T-cell (primary cell): ENCODE results near the gene CEP170. TPM values are rescaled to one million over a fixed set of nuclear protein-coding genes. Genes with fewer than 3 reads are reported as not detected.
"Not testable (repeated sequence)": the region's sequence is repeated elsewhere in the genome, so short reads cannot be mapped to it uniquely, and the experiment has no call there.

Source experiments
- ATAC-seq, 4 experiments: fragments of 200-7000 bp in 3 of 4; fragments of 150-1000 bp in 1 of 4; cut with Tn5 transposase; replicated peaks in 1 of 4; 1 replicate in 3 of 4; 2 replicates in 1 of 4; pipeline ENCODE4 v1.10.0; 2021; ENCODE audit warnings: moderate library complexity in 3 of 4, mild to moderate bottlenecking in 2 of 4, moderate number of reproducible peaks in 1 of 4
- CTCF ChIA-PET, 2 donors: fragments of 300-600 bp; sonication (Branson Sonifier 250); formaldehyde crosslinking; loops; one replicate each; lab custom pipeline; 2022; ENCODE audit warnings: antibody characterized with exemption in 2 of 2; lab: Charles Lee
- POLR2A ChIA-PET, 2 donors: fragments of 300-600 bp; sonication (Branson Sonifier 250); formaldehyde crosslinking; loops; one replicate each; lab custom pipeline; 2022; ENCODE audit warnings: antibody characterized with exemption in 2 of 2; lab: Charles Lee
- DNase-seq, 35 experiments: peaks; one replicate each; pipeline versions ENCODE4 v3.0.0 to v3.0.0-alpha.2; 2013 to 2023
- H3K27ac ChIP-seq: one replicate; pipeline ENCODE4 v1.5.1; 2013; ENCODE audit warnings: low read length
- H3K27me3 ChIP-seq, 2 experiments: replicated peaks in 1 of 2; 1 replicate in 1 of 2; 2 replicates in 1 of 2; pipeline versions ENCODE4 v1.6.1 to v1.7.0; 2013; ENCODE audit warnings: low read length in 1 of 2, mixed read lengths in 1 of 2; ENCODE audit not compliant: control insufficient read depth in 2 of 2, insufficient read depth in 2 of 2; ENCODE audit errors: extremely low read depth in 1 of 2
- H3K36me3 ChIP-seq, 2 donors: 1 replicate in 1 of 2; 2 replicates in 1 of 2; pipeline versions ENCODE4 v1.6.1 to v1.7.0; 2013; ENCODE audit warnings: low read length in 1 of 2; ENCODE audit not compliant: control insufficient read depth in 2 of 2, insufficient read depth in 1 of 2; ENCODE audit errors: extremely low read depth in 1 of 2
- H3K4me1 ChIP-seq, 2 experiments: 1 replicate in 1 of 2; 2 replicates in 1 of 2; pipeline versions ENCODE4 v1.6.1 to v1.7.0; 2013; ENCODE audit warnings: low read length in 2 of 2, mixed read lengths in 1 of 2; ENCODE audit not compliant: insufficient read depth in 2 of 2, control insufficient read depth in 1 of 2; ENCODE audit errors: extremely low read depth in 1 of 2
- H3K4me3 ChIP-seq, 2 donors: 1 replicate in 1 of 2; 2 replicates in 1 of 2; pipeline versions ENCODE4 v1.5.1 to v1.7.0; 2013; ENCODE audit warnings: mild to moderate bottlenecking in 2 of 2, low read length in 1 of 2, moderate library complexity in 1 of 2; ENCODE audit not compliant: control insufficient read depth in 1 of 2; ENCODE audit errors: extremely low read depth in 1 of 2
- H3K9me3 ChIP-seq: 2 replicates; pipeline ENCODE4 v1.7.0; 2013
- H3K27ac Mint-ChIP-seq, 2 donors: one replicate each; pipeline ENCODE4 v1.8.0; 2020 to 2021; ENCODE audit warnings: mild to moderate bottlenecking in 2 of 2, mixed read lengths in 2 of 2
- H3K27me3 Mint-ChIP-seq, 2 donors: one replicate each; pipeline ENCODE4 v1.8.0; 2021 to 2022; ENCODE audit warnings: mixed read lengths in 2 of 2
- H3K36me3 Mint-ChIP-seq: one replicate; pipeline ENCODE4 v1.8.0; 2021; ENCODE audit warnings: mixed read lengths
- H3K4me1 Mint-ChIP-seq, 3 donors: one replicate each; pipeline ENCODE4 v1.8.0; 2020 to 2022; ENCODE audit warnings: mixed read lengths in 3 of 3, mild to moderate bottlenecking in 1 of 3
- H3K4me3 Mint-ChIP-seq, 3 donors: one replicate each; pipeline ENCODE4 v1.8.0; 2020 to 2022; ENCODE audit warnings: mild to moderate bottlenecking in 3 of 3, mixed read lengths in 3 of 3, moderate library complexity in 3 of 3
- H3K9me3 Mint-ChIP-seq, 3 donors: one replicate each; pipeline ENCODE4 v1.8.0; 2020 to 2022; ENCODE audit warnings: mixed read lengths in 3 of 3
- WGBS: methylation state at CpG from one replicate; pipeline ENCODE4 v1.1.5; 2013; ENCODE audit warnings: missing lambda C conversion rate; ENCODE audit not compliant: insufficient coverage; 5-methylcytosine and 5-hydroxymethylcytosine counted together
- total RNA-seq, 35 experiments: library from RNA in 6 of 35; stranded (reverse) in 6 of 35; fragments of 120-200 nt in 1 of 35; gene quantifications; one replicate each; pipeline versions ENCODE4 v1.2.1 to v1.2.4 and lab custom pipeline; 2013 to 2026

Gene CEP170
- total RNA-seq, 5 donors from 2014 or later (not counting 1 experiment from before 2014, with no cell fraction given): 32.7 to 50.4 (median 37.0) TPM

GRCh38 chr1:243205026-243205501 is 50.0 kb downstream of the CEP170 start:
- H3K4me3 Mint-ChIP-seq, H3K27me3 Mint-ChIP-seq: not testable (repeated sequence)

GRCh38 chr1:243204336-243204735 is 50.7 kb downstream of the CEP170 start:
- H3K27me3 Mint-ChIP-seq, ATAC-seq, CTCF ChIA-PET, H3K4me1 Mint-ChIP-seq, H3K9me3 Mint-ChIP-seq, H3K4me3 Mint-ChIP-seq, H3K27ac ChIP-seq, H3K27me3 ChIP-seq, H3K9me3 ChIP-seq, H3K4me3 ChIP-seq, H3K36me3 ChIP-seq, POLR2A ChIA-PET, H3K4me1 ChIP-seq, DNase-seq, H3K27ac Mint-ChIP-seq: not testable (repeated sequence)
- no CpG with 5 or more reads among the region's 1 CpG for WGBS
- peaks cover 33% of the 10 kb centered on the region for H3K36me3 Mint-ChIP-seq

More at GRCh38 chr1:243205026-243205501, 50.0 kb downstream of the CEP170 start:
- H3K27ac ChIP-seq, H3K9me3 ChIP-seq, DNase-seq, H3K4me1 ChIP-seq, H3K27ac Mint-ChIP-seq, H3K9me3 Mint-ChIP-seq, ATAC-seq, H3K4me1 Mint-ChIP-seq, CTCF ChIA-PET, POLR2A ChIA-PET, H3K36me3 ChIP-seq, H3K27me3 ChIP-seq, H3K4me3 ChIP-seq: not testable (repeated sequence)
- H3K36me3 Mint-ChIP-seq: peaks cover 32% of the 10 kb centered on the region
- 85% methylated on average over 2 of the region's 3 CpGs for WGBS

GRCh38 chr1:243203196-243203595 is 51.9 kb downstream of the CEP170 start:
- CTCF ChIA-PET, H3K27me3 ChIP-seq, H3K4me1 Mint-ChIP-seq, H3K9me3 Mint-ChIP-seq, H3K4me3 ChIP-seq, DNase-seq, H3K4me3 Mint-ChIP-seq, H3K36me3 ChIP-seq, POLR2A ChIA-PET, H3K27me3 Mint-ChIP-seq, H3K27ac ChIP-seq, ATAC-seq, H3K9me3 ChIP-seq, H3K4me1 ChIP-seq, H3K27ac Mint-ChIP-seq: not testable (repeated sequence)
- peaks cover 38% of the 10 kb centered on the region for H3K36me3 Mint-ChIP-seq
- WGBS: no CpG with 5 or more reads among the region's 4 CpGs

- H3K4me3 Mint-ChIP-seq: not testable (repeated sequence)
- WGBS: no CpG with 5 or more reads among the region's 2 CpGs
Measured at GRCh38 chr1:243201316-243201715, 53.8 kb downstream of the CEP170 start.

GRCh38 chr1:243197524-243197923 is 57.6 kb downstream of the CEP170 start:
- H3K27me3 ChIP-seq, H3K9me3 Mint-ChIP-seq, H3K27ac Mint-ChIP-seq, H3K9me3 ChIP-seq, H3K27me3 Mint-ChIP-seq, DNase-seq, H3K36me3 ChIP-seq, H3K27ac ChIP-seq, H3K4me3 ChIP-seq, CTCF ChIA-PET, POLR2A ChIA-PET, H3K4me1 Mint-ChIP-seq, H3K4me3 Mint-ChIP-seq, ATAC-seq, H3K4me1 ChIP-seq: not testable (repeated sequence)
- H3K36me3 Mint-ChIP-seq: peaks cover 23% of the 10 kb centered on the region
- WGBS: no CpG with 5 or more reads among the region's 6 CpGs

More at GRCh38 chr1:243201316-243201715, 53.8 kb downstream of the CEP170 start:
- H3K27me3 ChIP-seq, H3K27me3 Mint-ChIP-seq, H3K4me3 ChIP-seq, POLR2A ChIA-PET, H3K4me1 ChIP-seq, H3K9me3 Mint-ChIP-seq, H3K9me3 ChIP-seq, DNase-seq, H3K4me1 Mint-ChIP-seq, H3K27ac Mint-ChIP-seq, H3K36me3 ChIP-seq, CTCF ChIA-PET, H3K27ac ChIP-seq, ATAC-seq: not testable (repeated sequence)
- peaks cover 39% of the 10 kb centered on the region for H3K36me3 Mint-ChIP-seq

GRCh38 chr1:243193330-243193729 is 61.8 kb downstream of the CEP170 start:
- not testable (repeated sequence) for H3K4me3 Mint-ChIP-seq, H3K27ac Mint-ChIP-seq
- WGBS: no CpG with 5 or more reads among the region's 2 CpGs

More at GRCh38 chr1:243193330-243193729, 61.8 kb downstream of the CEP170 start:
- H3K4me1 Mint-ChIP-seq, DNase-seq, H3K9me3 Mint-ChIP-seq, POLR2A ChIA-PET, H3K36me3 ChIP-seq, H3K4me1 ChIP-seq, H3K27me3 ChIP-seq, H3K4me3 ChIP-seq, H3K27ac ChIP-seq, CTCF ChIA-PET, H3K27me3 Mint-ChIP-seq, ATAC-seq, H3K9me3 ChIP-seq: not testable (repeated sequence)
- peaks cover 23% of the 10 kb centered on the region for H3K36me3 Mint-ChIP-seq
